ENCODE data around the gene SEC11C. TPM values are rescaled to one million over a fixed set of nuclear protein-coding genes. Genes with fewer than 3 reads are reported as not detected.

The SEC11C gene
- total and polyA plus RNA-seq, 2 of the 13 experiments (the other 11 are each of a cell fraction or from before 2014, with no cell fraction given): 71.9 to 297 TPM

GRCh38 chr18:59196161-59196725 lies 56.6 kb downstream of the SEC11C start:
- 0% methylated on average over 4 of the region's 4 CpGs for WGBS (ENCODE audit: low lambda C conversion rate)
- Histone ChIP-seq H3K79me2 (ENCODE audit: insufficient read depth, low read length) (no peaks in the 10 kb centered on the region), H3K4me3 (replicated peaks in 1 of 3; ENCODE audit: insufficient read depth in 1 of 3, low read depth in 2 of 3, low read length in 3 of 3) (no peak overlapping the region), H3K4me1 (ENCODE audit: insufficient read depth, low read length) (no peaks in the 10 kb centered on the region), H3K27me3 (ENCODE audit: control insufficient read depth in 1 of 2, insufficient read depth in 2 of 2, low read length in 2 of 2) (no peaks in the 10 kb centered on the region), H3K4me2 (ENCODE audit: low read depth, low read length) (no peak overlapping the region), H3K27ac (ENCODE audit: extremely low read length, insufficient read depth, low read length) (no peak overlapping the region), H4K20me1 (ENCODE audit: insufficient read depth, low read length) (no peaks in the 10 kb centered on the region), H3K36me3 (replicated peaks in 1 of 2; ENCODE audit: control insufficient read depth in 1 of 2, insufficient read depth in 2 of 2, low read length in 2 of 2) (no peaks in the 10 kb centered on the region), H3K9ac (ENCODE audit: insufficient read depth, low read depth, low read length) (no peak overlapping the region), H3K9me3 (ENCODE audit: low read length) (no peaks in the 10 kb centered on the region), H2AFZ (ENCODE audit: low read length) (no peak overlapping the region)
- TF ChIP-seq ZGPAT (CRISPR knock-in tag; IDR thresholded peaks at IDR 0.05) (no peak), ZNF549 (CRISPR knock-in tag; IDR thresholded peaks at IDR 0.05) (no peak), CBX1 (IDR thresholded peaks at IDR 0.05; ENCODE audit: low read depth) (no peak), ZNF737 (CRISPR knock-in tag; IDR thresholded peaks at IDR 0.05; ENCODE audit: borderline replicate concordance) (no peak), ZFX (CRISPR knock-in tag; IDR thresholded peaks at IDR 0.05; ENCODE audit: low read depth) (no peak), ZNF331 (CRISPR knock-in tag; IDR thresholded peaks at IDR 0.05) (no peak), ZNF788 (CRISPR knock-in tag; IDR thresholded peaks at IDR 0.05; ENCODE audit: borderline replicate concordance) (no peak), DR1 (CRISPR knock-in tag; IDR thresholded peaks at IDR 0.05) (no peak), ATF7 (IDR thresholded peaks at IDR 0.05) (no peak), ATF7 (CRISPR knock-in tag; IDR thresholded peaks at IDR 0.05) (no peak), ZNF644 (CRISPR knock-in tag; IDR thresholded peaks at IDR 0.05; ENCODE audit: low read depth) (no peak), NKX3-1 (CRISPR knock-in tag; IDR thresholded peaks at IDR 0.05) (no peak), ZNF24 (IDR thresholded peaks at IDR 0.05) (no peak), TMF1 (CRISPR knock-in tag; IDR thresholded peaks at IDR 0.05; ENCODE audit: low read depth) (no peak), ZNF850 (CRISPR knock-in tag; conservative IDR thresholded peaks at IDR 0.05) (no peak)
- TF ChIP-seq, protein P1, sequence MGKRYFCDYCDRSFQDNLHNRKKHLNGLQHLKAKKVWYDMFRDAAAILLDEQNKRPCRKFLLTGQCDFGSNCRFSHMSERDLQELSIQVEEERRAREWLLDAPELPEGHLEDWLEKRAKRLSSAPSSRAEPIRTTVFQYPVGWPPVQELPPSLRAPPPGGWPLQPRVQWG (CRISPR knock-in tag; IDR thresholded peaks at IDR 0.05; ENCODE audit: borderline replicate concordance, low read depth): no peak
- TF ChIP-seq, protein P2, sequence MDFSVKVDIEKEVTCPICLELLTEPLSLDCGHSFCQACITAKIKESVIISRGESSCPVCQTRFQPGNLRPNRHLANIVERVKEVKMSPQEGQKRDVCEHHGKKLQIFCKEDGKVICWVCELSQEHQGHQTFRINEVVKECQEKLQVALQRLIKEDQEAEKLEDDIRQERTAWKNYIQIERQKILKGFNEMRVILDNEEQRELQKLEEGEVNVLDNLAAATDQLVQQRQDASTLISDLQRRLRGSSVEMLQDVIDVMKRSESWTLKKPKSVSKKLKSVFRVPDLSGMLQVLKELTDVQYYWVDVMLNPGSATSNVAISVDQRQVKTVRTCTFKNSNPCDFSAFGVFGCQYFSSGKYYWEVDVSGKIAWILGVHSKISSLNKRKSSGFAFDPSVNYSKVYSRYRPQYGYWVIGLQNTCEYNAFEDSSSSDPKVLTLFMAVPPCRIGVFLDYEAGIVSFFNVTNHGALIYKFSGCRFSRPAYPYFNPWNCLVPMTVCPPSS (IDR thresholded peaks at IDR 0.05): no peak
- CTCF ChIA-PET (ENCODE audit: low intra/inter-chr PET ratio, low total read pairs): no interaction called here
- no peak for ATAC-seq
- in situ Hi-C loops (cut with HindIII; ENCODE audit: extremely low pct_ligation_motif_present, low pct_unique_long_range_greater_than_20kb) (no loop called here), intact Hi-C loops (cut with micrococcal nuclease; ENCODE audit: unreplicated experiment) (no loop called here)
- POLR2A ChIA-PET: no interaction called here
- no peak for DNase-seq (ENCODE audit: low spot score)
- FAIRE-seq: no peak
- BruUV-seq (replicated peaks): no TSS peak
